K562 (cell line): ENCODE results near the gene MAP3K20.

Experiments
- OTX1 ChIP-seq: fragments of 450-650 bp; formaldehyde crosslinking; IDR thresholded peaks from 2 replicates; pipeline ENCODE4 v1.4.0; 2022; ENCODE audit warnings: mild to moderate bottlenecking
- TF ChIP-seq, protein P1 (sequence below): fragments of 250-450 bp; sonication (Bioruptor Pico); IDR thresholded peaks from 2 replicates; pipeline ENCODE4 v1.4.0; 2020; ENCODE audit warnings: mild to moderate bottlenecking, moderate library complexity

DNA sequence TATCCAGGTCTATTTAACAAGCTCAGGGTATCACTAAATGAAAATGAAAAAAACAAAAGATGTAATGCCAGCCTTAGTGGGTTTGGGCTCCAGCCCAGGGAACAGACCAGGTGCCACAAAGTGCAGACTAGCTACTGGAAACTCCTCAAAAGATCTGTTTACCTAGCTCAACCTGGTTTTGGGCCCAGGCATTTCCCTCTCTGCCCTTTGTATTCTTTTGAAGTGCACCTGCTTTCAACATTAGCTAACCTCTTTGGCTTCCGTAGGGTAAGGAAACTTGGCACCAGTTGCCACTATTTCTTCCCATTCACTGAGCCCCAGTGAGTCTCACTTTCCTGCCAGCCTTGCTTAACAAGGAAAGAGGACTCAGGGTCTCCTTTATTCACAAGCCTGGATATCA is 155.4 kb downstream of the MAP3K20 start:
- TF ChIP-seq OTX1 (CRISPR knock-in tag): no peak
- TF ChIP-seq, protein P1, sequence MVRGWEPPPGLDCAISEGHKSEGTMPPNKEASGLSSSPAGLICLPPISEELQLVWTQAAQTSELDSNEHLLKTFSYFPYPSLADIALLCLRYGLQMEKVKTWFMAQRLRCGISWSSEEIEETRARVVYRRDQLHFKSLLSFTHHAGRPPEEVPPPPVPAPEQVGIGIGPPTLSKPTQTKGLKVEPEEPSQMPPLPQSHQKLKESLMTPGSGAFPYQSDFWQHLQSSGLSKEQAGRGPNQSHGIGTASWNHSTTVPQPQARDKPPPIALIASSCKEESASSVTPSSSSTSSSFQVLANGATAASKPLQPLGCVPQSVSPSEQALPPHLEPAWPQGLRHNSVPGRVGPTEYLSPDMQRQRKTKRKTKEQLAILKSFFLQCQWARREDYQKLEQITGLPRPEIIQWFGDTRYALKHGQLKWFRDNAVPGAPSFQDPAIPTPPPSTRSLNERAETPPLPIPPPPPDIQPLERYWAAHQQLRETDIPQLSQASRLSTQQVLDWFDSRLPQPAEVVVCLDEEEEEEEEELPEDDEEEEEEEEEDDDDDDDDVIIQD (CRISPR knock-in tag): no peak
